AG09319 (cell line): Measurements from ENCODE around the gene SIK2.

Experiments
- DNase-seq: peaks from one replicate; pipeline ENCODE4 v3.0.0-alpha.2; 2010; ENCODE audit warnings: low read depth; ENCODE audit errors: extremely low read depth
- CTCF ChIP-seq: IDR thresholded peaks from 2 replicates; pipeline ENCODE4 v1.5.1; 2011; ENCODE audit warnings: low read depth, mild to moderate bottlenecking, inconsistent platforms, low read length, moderate library complexity

SIK2 gene

GRCh38 chr11:111601979-111602864, at the start of gene SIK2:
TSS of gene SIK2 (plus strand) at chr11:111602449. CDS start at chr11:111602564, 115 bp downstream.
- peak; percentile 82 for TF ChIP-seq CTCF
- peak; percentile 94 for DNase-seq

GRCh38 chr11:111554532-111554931, 47.7 kb upstream of the SIK2 start:
- TF ChIP-seq CTCF: no peak
- no peak for DNase-seq

GRCh38 chr11:111555255-111555654, 47.0 kb upstream of the SIK2 start:
- no peak for DNase-seq
- no peak for TF ChIP-seq CTCF

GRCh38 chr11:111557425-111558111, 44.7 kb upstream of the SIK2 start:
- DNase-seq: peak; percentile 84
- no peak; the same call in none of the 2 replicates for TF ChIP-seq CTCF

- TF ChIP-seq CTCF: no peak
- no peak for DNase-seq
Observed at GRCh38 chr11:111559800-111560464, 42.3 kb upstream of the SIK2 start.

- TF ChIP-seq CTCF: no peak
- no peak for DNase-seq
Observed at GRCh38 chr11:111560800-111561199, 41.4 kb upstream of the SIK2 start.

- no peak for DNase-seq
- TF ChIP-seq CTCF: no peak
Observed at GRCh38 chr11:111561306-111561705, 40.9 kb upstream of the SIK2 start.
